Endometrial microvascular endothelial cells (primary cell): ENCODE results near the gene IRX4. TPM values are rescaled to one million over a fixed set of nuclear protein-coding genes. Genes with fewer than 3 reads are reported as not detected.

Experiments
- in situ Hi-C: cut with HindIII; loops from 2 replicates; pipeline ENCODE4 v1.10.0; 2017; ENCODE audit warnings: low sequenced_read_pairs, low pct_unique_long_range_greater_than_20kb; ENCODE audit errors: inconsistent ontology term
- total RNA-seq: library from RNA; depleted of rRNA; stranded (reverse); fragments of >200 nt; gene quantifications from one replicate; pipeline ENCODE4 v1.2.3, GENCODE V29; 2015; ENCODE audit errors: inconsistent ontology term

The IRX4 gene
- total RNA-seq, 1 donor from 2014 or later: not detected

DNA sequence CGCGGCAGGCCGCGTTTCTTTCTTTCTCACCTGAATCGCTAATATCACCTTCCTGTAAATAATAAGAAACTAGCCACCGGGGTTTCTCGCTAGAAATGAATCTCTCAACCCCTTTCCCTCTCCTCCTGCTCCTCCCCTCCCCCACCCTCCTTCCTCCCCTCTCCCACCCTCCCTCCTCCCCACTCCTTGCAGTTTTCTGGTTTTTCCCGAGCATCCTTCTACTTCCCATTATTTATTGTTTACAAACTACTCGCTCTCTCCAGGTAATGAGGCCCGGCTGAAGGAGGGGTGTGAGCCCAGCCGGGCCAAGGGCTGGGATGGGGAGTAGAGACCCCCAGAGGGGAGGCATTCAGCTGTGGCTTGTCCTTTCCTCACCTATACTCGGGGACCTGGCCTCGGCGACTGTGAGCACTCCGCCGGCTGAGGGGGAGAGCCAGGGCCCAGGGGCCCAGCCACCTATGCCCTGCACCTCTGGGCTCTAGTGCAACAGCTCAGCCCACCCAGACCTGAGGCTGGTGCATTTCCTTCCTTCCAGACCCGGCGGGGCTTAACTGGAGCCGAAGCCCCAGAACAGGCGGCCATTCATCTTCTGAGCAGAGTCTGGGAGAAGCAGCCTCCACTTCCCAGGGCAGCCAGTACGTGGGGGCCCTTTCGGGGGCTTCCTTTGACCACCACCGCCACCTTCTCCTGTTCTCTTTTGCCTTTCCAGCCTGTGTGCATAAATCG lies 2.1 kb upstream of the IRX4 start:
- in situ Hi-C loops: loop anchor here (25.0 kb wide), 1 partner anchor 123 kb away; no protein-coding TSS in a partner anchor

DNA sequence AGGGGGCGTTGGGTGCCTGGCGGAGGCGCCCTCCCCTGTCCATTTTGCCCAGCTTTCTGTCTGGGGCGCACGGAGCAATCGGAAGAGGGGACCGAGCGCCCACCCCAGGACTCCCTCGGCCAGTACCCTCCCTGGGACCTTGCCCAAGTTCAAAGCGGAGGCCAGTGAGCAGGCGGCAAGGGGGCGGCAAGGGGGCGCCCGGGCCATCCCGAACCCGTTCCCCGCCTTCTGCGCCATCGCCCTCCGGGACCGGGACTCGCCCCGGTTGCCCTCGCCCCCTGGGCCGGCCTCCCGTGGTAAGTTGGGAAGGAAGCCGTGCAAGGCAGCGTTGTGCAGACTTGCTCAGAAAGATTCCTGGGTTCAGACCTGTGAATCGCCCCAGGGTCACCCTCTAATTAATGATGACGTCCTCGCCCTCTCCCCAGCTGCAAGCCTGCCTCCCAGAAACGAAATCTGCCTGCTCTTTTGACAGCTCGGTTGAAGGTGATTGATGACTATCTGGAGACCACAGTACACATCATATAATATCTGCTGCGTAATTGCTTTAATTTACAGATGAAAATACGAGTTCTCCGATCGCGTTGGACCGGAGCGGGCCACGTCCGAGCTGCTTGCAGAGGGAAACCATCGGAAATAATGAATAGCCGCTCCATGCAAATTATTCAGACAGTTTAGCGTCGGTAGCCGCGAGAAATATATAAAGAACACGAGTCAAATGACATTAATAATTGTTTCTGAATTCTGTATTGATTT lies 1.4 kb upstream of the IRX4 start:
- in situ Hi-C loops: loop anchor here (25.0 kb wide), 1 partner anchor 122 kb away; no protein-coding TSS in a partner anchor

DNA sequence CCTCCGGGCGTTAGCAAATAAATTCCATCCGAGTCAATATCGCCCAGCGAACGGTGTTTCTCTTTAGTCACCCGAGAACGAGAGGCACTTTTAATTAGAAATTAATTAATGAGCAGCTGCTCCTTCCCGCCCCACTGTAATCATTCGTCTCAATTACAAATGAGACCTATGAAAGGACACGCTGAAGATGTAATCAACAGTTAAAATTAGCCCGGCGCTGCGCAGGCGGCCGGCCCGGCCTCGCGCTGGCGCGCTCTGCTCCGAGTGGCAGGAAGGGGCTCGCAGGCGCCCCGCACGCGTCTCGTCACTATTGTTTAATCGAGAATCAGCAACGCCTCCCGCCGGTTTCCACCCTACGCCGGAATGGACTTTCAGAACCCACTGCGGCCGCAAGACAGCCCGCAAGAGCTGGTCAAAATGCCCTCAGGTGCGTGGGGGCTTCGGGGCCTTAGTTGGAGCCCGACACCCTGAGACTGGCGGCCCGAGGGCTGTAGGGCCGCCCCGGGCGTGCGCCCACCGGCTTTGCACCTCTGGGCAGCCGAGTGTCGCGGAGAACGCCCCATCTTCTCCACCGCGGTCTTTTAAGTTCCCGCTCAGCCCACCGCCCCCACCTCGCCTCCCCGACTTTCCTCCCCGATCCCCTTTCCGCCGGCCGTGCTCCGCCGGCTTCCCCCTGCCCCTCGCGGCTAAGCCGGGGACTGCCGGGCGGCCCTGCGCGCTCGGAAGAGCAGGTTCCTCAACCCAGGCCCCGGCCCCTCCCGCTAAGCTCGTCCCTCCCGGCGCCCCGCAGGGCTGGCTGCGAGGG lies 597 bp upstream of the IRX4 start:
- in situ Hi-C loops: loop anchor here (25.0 kb wide), 1 partner anchor 121 kb away; no protein-coding TSS in a partner anchor

DNA sequence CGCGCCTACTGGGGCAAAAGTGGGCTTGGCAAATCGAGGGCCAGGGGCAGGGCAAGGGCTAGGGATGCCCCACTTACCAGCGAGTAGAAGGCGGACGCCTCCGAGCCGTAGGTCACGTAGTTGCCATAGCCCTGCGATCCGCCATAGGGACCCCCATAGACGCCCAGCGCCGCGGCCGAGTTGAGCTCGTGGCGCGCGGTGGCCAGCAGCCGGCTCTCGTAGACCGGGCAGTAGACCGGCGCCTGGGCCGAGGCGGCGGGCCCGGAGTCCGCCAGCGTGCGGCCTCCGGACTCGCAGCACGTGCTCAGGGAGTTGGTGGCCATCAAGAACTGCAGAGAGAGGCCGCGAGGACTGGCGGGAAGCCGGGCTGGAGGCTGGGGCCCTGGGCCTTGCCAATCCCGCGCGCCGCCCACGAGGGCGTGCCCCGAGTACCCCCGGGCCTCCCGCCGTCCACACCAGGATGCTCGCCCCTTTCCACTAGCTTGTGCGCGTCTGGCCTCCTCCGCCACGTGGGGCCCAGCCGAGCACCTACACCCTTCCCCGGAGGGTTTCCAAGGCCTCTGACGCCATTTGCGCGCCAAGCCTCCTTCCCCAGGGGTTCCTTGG lies 891 bp downstream of the IRX4 start:
- in situ Hi-C loops: loop anchor here (25.0 kb wide), 1 partner anchor 120 kb away; no protein-coding TSS in a partner anchor

DNA sequence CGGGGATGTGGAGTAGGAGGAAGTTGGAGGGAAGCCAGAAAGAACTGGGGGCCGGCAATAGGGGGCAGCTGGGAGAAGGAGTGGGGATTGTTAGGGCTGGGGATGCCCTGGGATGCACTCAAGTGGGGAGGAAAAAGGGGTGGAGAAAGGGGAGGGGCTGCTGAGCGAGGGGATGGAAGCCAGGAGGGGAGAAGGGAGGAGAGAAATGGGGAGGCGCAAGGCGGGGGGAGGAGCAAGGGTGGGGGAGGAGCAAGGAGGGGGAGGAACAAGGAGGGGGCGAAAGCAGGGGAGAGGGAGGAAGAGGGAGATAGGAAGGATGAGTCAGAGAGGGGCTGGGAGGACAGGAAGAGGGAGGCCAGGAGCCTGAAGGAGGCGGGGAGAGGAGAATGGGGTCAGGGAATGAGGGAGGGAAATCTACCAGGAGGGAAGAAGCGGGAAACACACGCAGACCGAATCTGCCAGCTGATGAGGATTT lies 1.6 kb downstream of the IRX4 start:
- in situ Hi-C loops: loop anchor here (25.0 kb wide), 1 partner anchor 119 kb away; no protein-coding TSS in a partner anchor

DNA sequence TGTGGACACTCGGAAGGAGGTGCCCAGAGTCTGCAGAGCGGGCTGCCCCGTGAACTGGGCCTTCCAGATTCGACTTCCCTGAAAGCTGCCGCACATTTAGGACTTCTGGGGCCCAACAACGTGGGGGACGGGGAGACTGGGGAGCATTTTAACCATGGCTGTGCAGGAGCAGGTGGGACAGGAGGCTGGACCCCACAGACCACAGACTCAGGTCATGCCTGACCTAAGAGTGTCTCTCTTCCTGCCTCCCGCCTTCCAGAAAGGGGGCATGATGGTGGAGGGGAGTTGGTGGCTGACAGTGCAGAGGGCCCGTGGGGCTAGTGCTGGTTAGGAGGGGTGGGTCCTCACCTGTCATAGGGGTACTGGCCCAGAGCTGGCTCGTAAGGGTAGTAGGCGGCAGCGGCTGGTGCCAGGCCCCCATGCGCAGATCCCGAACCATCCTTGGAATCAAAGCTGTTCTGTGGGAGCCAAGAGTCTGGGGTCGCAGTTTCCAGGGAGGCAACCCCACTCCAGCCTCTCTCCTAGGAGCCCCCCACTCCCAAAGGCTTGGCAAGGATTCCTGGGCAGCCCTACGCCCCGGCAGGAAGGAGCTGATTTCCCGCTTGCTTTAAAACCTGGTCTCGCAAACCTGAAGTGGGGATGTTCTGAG lies 2.2 kb downstream of the IRX4 start:
- in situ Hi-C loops: loop anchor here (25.0 kb wide), 1 partner anchor 118 kb away; no protein-coding TSS in a partner anchor

DNA sequence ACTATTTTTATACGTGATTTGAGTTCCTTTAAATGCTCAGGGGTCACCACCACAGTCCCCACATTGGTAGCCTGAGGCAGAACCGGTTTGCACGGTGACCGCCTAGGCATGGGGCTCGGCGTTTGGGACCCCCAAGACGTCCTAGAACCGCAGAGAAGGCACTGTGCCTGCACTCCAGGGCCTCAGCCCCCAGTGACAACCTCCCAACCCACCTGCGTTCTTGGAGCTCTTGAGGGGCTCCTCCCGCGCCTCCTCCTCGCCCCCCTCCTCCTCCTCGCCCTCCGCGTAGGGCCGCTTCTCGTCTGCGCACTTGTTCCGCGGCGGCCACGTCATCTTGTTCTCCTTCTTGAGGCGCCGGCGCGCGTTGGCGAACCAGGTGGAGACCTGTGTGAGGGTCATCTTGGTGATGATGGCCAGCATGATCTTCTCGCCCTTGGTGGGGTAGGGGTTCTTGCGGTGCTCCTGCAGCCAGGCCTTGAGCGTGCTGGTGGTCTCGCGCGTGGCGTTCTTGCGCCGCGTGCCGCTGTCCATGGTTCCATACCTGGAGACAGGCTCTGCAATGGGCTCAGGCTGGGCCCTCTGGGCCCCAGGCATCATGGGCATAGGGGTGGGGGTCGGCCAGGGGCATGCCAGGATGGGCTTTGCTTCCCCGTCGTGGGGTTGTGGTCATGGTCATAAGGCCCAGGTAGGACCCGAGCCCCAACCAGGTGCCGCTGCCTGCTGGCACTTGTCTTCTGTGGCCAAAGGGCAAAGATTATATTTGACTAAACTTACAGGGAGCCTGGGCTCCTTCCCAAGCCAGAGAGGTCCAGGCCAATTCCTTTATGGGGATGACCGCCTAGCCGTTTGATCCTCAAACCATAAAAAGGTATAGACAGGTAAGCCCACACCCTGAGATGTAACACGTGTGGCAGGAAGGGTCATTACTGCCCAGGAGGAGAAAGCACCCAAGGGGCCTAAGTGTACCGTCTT lies 3.1 kb downstream of the IRX4 start:
- in situ Hi-C loops: loop anchor here (25.0 kb wide), 1 partner anchor 117 kb away; no protein-coding TSS in a partner anchor

DNA sequence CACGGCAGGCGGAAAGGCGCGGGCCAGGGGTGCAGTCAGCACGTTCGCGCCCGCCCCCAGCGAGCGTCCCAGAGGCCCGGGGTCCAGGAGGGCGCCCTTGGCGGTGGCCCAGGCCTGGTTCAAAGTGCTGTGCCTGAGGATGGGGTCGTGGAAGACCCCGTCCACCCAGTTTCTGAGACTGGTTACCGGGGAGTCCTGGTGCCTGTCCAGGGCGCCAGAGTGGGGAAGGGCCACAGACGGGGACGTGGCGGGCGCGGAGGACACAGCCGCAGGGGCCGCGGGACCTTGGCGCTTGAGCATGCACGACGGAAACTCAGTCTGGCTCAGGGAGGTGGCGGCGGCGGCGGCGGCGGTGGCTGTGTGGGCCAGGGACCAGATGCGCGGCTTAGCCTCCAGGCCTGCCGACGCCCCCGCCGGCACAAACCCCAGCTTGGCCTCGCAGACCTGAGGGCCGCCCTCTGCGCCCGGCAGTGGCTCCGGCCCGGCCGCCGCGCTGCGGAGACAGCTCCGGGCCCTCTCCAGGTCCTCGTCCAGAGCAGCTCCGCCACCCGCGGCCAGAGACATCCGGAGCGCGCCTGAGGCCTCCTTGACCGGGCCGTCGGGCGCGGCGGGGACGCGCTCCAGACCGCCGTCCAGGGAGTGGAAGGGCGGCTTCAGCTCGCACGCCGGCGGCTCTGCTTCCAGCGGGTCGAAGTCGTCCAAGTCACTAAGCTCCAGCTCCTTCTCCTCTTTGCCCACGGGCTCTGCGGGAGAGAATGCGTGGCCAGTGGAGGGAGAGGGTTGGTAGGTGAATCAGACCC lies 4.5 kb downstream of the IRX4 start:
- in situ Hi-C loops: loop anchor here (25.0 kb wide), 1 partner anchor 116 kb away; no protein-coding TSS in a partner anchor

DNA sequence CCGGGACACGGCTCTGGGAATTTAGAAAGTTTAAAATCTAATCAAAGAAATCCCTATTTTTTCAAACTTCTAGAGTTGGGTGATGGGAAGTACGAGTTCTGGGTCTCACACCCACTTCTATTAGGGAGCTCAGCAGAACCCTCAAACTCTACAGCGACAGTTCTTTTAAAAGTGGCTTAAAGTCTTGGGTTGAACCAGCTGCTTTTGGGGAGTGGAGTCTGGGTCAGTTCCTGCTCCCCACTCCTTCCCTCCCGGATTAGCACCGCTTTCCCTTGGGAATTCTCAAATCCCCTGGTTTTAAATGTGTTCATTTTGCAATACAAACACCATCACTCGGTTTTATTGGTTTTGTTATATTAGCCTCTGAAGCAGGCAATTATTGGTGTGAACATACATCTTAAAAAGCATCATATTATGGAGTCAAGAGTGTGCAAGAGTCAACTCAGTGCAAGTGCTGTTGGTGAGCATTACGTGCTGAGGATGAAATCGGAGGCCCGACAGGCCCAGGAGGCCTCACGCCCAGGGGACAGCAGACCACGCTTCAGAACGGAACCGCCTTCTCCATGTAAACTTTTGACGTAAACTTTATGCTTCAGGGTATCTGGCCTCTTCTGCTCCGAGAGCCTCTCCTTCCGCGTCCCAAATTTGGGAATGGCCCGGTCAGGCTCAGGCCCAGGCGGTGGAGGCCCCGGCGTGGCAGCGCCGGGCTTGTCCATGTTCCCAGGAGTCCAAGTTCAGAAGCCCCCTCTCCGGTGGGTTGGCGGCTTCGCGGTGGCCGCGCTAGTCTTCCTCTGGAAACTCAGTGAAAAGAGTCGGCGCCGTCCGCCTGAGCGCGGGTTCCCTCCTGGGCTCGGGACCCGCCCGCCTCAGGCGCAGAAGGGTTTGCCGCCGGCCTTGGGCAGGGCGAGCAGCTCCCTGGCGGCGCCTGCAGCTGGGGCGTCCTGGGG lies 5.3 kb downstream of the IRX4 start:
- in situ Hi-C loops: loop anchor here (25.0 kb wide), 1 partner anchor 115 kb away; no protein-coding TSS in a partner anchor

DNA sequence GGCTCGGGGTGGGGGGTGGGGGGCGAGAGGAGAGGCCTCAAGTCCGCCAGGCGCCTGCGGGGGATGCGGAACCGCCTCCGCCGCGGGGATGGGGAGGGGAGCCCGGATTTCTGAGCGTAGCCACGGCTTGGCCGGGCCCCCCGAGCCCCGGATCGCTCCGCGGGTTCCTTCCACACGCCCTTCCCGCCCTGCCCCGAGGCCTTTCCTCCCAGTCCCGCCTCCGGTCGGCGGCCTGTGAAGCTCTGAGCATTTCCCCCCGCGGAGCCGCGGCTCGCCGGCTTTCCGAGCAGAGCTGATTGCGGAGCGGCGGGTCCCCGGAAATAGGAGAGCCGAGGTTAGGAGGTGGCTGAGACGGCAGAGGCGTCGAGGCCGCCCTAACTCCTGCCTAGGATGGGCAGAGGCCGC lies 6.1 kb downstream of the IRX4 start:
- in situ Hi-C loops: loop anchor here (25.0 kb wide), 1 partner anchor 114 kb away; no protein-coding TSS in a partner anchor

DNA sequence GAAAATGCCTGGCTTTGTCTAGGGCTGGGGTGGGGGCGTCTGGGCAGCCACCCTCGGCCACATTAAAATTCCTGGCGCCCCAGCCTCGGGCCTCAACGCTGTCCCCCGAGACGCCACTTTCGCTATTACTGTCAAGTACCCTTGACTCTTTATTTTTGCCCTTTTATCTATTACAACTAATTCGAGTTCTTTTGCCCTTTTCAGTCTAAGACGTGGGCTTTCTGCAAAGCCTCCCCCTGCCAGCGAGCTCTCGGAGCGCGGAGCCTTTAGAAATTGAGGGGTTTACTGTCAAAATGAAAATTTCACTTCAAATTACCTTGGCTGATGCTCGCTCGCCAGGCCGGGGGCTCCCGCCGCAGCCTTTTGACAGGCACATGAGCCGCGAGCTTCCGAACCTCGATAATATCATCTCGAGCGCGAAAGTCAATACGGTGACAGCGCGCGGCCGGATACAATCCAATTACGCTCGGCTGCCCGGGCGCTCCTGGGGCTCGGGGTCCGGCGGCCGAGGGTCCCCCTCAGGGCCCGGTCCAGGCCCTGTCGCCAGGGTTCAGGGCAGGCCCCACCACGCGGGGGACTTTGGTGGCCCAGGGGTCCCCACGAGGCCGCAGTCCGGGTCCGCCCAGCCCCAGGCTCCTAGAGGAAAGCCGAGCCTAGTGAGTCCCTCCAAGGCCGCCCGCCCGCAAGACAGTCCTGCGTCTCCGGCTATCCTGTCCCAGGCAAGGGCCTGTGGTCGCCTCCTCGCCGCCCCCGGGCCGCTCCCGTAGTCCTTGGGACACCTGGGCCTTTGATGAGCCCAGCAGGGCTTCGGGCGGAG lies 6.7 kb downstream of the IRX4 start:
- in situ Hi-C loops: loop anchor here (25.0 kb wide), 1 partner anchor 114 kb away; no protein-coding TSS in a partner anchor

DNA sequence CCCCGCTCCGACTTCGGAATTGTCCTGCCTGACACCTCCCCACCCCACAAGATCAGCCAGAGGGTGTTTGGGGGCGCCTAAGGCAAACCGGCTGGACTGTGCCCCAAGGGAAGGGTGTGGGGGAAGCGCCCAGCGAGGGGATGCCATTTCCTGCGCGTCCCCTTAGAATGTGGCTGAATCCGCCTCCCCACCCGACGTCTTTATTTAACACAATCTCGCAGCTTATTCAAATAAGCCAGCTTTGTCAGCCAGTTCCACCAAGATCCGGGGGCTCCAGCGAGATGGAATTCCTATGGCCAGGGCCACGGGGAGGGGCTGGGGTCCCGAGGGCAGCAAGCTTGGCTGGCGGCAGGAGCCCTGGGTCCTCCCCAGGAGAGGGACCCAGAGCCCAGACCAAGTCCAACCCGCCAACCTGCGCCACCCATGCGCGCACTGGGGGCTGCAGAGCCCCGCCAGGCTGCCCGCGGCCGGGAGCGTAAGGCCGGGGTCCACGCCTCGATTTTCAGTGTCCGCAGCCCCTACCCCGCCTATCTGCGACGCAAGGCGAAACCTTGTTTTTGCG lies 7.4 kb downstream of the IRX4 start:
- in situ Hi-C loops: loop anchor here (25.0 kb wide), 1 partner anchor 113 kb away; no protein-coding TSS in a partner anchor

DNA sequence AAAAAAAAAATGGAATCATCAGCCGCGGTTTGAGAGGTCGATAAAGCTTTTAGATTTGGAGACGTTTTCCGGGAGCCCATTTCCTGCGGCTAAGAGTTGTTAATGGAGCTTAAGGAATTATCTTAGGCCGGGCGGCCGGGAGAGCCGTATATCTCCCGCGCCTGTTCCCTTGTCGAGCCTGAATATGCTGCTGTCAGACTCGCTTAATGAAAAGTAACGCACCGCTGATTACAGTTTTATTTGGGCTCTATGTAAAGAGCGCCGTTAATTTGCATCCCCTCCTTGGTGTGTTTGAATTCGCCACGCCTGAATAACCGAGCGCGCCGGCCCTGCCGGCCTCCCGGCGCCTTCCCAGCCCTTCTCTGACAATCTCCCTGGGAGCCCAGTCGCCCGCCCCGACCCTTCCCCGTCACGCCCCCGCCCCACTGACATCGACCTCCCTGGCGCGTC lies 7.9 kb downstream of the IRX4 start:
- in situ Hi-C loops: loop anchor here (25.0 kb wide), 1 partner anchor 112 kb away; no protein-coding TSS in a partner anchor

DNA sequence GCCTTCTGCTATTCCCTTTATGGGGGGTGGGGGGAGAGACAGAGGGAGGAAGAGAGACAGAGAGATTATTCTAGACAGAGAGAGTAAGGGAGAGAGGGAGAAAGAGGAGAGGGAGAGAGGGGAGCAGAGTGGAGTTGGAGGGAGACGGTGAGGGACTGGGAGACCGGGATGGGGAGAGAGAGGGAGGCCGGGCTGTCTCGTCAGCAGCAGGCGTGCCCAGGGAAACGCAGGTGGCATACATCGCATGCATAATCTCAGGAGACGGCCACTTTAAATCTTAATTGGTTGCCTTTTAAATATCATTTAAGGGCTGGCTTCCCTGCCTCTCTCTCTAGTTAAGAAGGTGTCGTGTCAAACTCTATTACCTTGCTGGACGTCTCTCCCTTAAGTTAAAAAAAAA lies 8.4 kb downstream of the IRX4 start:
- in situ Hi-C loops: no loop called here
